ENCODE results near the gene VAMP5. TPM values are rescaled to one million over a fixed set of nuclear protein-coding genes. Genes with fewer than 3 reads are reported as not detected.

Gene VAMP5
- total RNA-seq, 2 experiments from 2014 or later, result 72.0 to 74.4 TPM

Other genes with a start within 250 kb of the VAMP5 start
- 10 to 100 TPM; 27.8 to 28.4 TPM for gene RETSAT, start 229.9 kb upstream of the VAMP5 start, total RNA-seq
- 10 to 100 TPM; 14.4 to 19.9 TPM for gene ELMOD3, start 229.7 kb upstream of the VAMP5 start, total RNA-seq
- gene CAPG, start 174.1 kb upstream of the VAMP5 start, total RNA-seq, result 100 to 1,000 TPM; 282 to 288 TPM
- under 1 TPM; 0.61 to 0.73 TPM for gene SH2D6, start 165.7 kb upstream of the VAMP5 start, total RNA-seq
- 100 to 1,000 TPM; 264 to 273 TPM for gene MAT2A, start 45.3 kb upstream of the VAMP5 start, total RNA-seq
- gene GGCX, start 22.9 kb upstream of the VAMP5 start, total RNA-seq, result 10 to 100 TPM; 18.9 to 20.0 TPM
- 100 to 1,000 TPM; 141 to 148 TPM for gene VAMP8, start 6.8 kb upstream of the VAMP5 start, total RNA-seq
- 100 to 1,000 TPM in 1 of 2 experiments, 10 to 100 TPM in 1; 91.0 to 104 TPM for gene RNF181, start 11.3 kb downstream of the VAMP5 start, total RNA-seq
- 1 to 10 TPM; 1.7 to 1.9 TPM for gene TMEM150A, start 18.3 kb downstream of the VAMP5 start, total RNA-seq
- gene C2orf68, start 27.6 kb downstream of the VAMP5 start, total RNA-seq, result 10 to 100 TPM; 38.9 to 43.4 TPM
- gene USP39, start 31.8 kb downstream of the VAMP5 start, total RNA-seq, result 10 to 100 TPM; 81.3 to 82.4 TPM
- not detected for gene SFTPB, start 83.8 kb downstream of the VAMP5 start, total RNA-seq
- gene GNLY, start 109.9 kb downstream of the VAMP5 start, total RNA-seq, result 100 to 1,000 TPM; 136 to 143 TPM
- gene ATOH8, start 169.6 kb downstream of the VAMP5 start, total RNA-seq, result under 1 TPM; 0.11 to 0.13 TPM